ENCODE results near the gene CUBN. TPM values are rescaled to one million over a fixed set of nuclear protein-coding genes. Genes with fewer than 3 reads are reported as not detected.
"Not testable (repeated sequence)": the region's sequence is repeated elsewhere in the genome, so short reads cannot be mapped to it uniquely, and the experiment has no call there.

Gene CUBN
- total and polyA plus RNA-seq, 2 donors: 0.54 to 6.1 TPM

DNA sequence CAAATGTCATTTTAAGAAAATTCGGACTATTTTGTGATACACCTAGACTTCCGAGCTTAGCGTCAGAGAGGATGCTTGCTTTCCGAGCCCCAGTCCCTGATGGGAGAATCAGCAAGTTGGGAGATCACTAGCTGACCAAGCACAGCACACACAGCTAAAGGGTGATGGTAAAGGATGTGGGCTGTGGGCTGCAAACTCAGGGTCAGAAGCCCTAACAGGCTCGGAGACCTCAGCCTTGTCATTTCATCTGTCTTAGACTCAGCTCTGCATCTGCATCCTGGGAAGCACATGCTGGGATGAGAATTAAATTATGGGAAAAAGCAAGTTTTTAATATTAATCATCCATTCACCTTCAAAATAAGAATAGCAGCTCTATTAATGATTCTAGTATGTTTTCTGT is 3.3 kb downstream of the CUBN start:
- Histone ChIP-seq H3K4me1 (ENCODE audit: insufficient read depth) (no peaks in the 10 kb centered on the region), H3K4me3 (ENCODE audit: low read depth, low read length) (no peak overlapping the region), H3K36me3 (ENCODE audit: insufficient read depth) (no peaks in the 10 kb centered on the region), H3K27ac (ENCODE audit: low read depth) (no peak overlapping the region)
- 95% methylated on average over 5 of the region's 5 CpGs for WGBS
- no peak for DNase-seq (ENCODE audit: extremely low spot score)

DNA sequence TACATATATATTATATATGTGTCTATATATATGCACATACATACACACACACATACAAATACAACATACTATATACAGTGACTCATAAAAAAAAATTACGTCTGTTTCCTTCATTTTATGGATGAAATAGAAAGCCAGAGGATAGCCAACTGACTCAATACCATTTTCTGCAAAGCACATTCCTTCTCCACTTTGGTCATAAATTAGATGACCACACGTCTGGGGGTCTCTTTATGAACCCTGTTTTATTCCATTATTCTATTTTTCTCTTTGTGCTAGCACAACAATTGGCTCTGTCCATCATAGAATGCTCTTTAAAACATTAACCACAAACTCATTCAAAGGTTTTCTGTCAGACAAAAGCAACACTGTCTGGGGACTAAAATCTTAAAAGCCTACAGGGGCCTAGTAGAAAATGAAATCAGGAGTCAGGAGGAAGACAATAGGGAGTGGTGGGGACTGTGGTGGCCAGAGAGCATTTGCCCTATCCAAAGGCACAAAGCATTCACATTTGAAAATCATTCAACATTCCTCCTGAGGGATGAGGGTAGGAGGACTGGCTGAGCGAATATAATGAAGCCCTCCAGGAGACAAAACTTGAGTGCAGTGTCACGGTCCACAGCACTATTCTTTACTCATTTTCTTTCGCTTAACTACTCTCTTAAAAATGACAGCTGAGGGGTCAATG is 4.3 kb downstream of the CUBN start:
- Histone ChIP-seq H3K4me1 (ENCODE audit: insufficient read depth) (no peaks in the 10 kb centered on the region), H3K4me3 (ENCODE audit: low read depth, low read length) (no peak overlapping the region), H3K27ac (ENCODE audit: low read depth) (no peak overlapping the region), H3K36me3 (ENCODE audit: insufficient read depth) (no peaks in the 10 kb centered on the region)
- DNase-seq (ENCODE audit: extremely low spot score): no peak
- 77% methylated on average over 5 of the region's 5 CpGs for WGBS

DNA sequence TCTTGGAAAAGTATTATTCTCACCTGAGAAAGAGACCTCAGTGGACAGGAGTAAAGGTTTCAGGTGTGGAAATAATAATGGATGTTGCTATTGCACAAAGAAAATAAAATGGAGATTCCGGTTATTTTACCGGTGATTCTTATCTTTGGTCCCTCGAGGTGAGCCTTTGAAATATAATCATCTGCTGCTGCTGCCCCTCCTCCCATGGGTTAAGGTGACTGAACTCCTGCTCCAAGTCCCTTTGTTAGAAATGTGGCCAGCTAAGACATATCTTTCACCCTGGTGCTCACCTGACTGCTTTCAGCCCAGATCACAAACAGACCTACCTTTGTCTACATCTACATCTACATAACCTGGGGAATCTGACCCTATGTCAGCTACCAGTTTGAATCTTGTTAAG is 5.7 kb downstream of the CUBN start:
- 88% methylated on average over 3 of the region's 3 CpGs for WGBS
- Histone ChIP-seq H3K36me3 (ENCODE audit: insufficient read depth) (no peaks in the 10 kb centered on the region), H3K27ac (ENCODE audit: low read depth) (no peak overlapping the region), H3K4me1 (ENCODE audit: insufficient read depth) (no peaks in the 10 kb centered on the region), H3K4me3 (ENCODE audit: low read depth, low read length) (no peak overlapping the region)
- no peak for DNase-seq (ENCODE audit: extremely low spot score)

DNA sequence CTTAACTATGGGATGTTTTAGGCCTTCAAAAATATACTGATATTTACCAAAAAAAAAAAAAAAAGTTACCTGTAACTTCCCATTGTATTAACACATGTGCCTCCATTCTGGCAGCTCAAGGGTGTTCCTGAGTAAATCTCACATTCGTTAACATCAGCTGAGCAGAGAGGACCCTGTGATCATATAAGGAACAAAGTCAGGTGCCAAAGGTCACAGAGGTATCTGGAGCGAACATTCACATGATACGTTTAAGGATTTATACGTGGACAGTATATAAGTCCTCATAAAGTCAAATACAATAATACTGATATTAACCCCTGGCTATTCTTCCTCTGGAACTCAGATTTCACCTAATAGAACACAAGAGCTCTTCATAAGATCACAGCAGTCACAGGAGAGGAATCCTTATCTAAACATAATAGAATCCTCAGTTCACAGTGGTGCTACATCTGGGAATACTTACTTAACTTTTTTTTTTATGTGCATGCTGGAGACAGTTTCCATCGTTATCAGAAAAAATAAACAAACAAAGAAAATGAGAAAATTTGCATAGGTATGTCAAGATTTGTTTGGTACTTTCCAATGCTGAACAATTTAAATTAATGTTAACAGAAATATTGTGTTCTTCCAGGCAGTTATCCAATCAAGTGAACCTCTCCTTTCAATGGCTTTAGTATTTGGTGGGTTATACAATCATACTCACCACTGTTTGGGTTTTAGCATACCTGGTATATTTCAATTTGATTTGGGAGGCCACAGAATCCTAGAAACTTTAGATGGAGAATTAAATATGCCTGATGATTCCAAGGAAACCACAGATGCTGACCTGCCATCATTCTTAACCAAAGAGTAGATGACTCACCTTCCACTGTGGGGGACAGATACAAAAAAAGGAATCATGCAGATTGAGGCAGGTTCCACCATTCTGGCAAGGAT is 6.6 kb downstream of the CUBN start:
- WGBS: 53% methylated on average over 5 of the region's 5 CpGs
- no peaks in the 10 kb centered on the region for H3K4me1 ChIP-seq (ENCODE audit: insufficient read depth)
- no peak for DNase-seq (ENCODE audit: extremely low spot score)
- no peaks in the 10 kb centered on the region for H3K36me3 ChIP-seq (ENCODE audit: insufficient read depth)
- no peak overlapping the region for H3K4me3 ChIP-seq (ENCODE audit: low read depth, low read length)
- no peak overlapping the region for H3K27ac ChIP-seq (ENCODE audit: low read depth)

DNA sequence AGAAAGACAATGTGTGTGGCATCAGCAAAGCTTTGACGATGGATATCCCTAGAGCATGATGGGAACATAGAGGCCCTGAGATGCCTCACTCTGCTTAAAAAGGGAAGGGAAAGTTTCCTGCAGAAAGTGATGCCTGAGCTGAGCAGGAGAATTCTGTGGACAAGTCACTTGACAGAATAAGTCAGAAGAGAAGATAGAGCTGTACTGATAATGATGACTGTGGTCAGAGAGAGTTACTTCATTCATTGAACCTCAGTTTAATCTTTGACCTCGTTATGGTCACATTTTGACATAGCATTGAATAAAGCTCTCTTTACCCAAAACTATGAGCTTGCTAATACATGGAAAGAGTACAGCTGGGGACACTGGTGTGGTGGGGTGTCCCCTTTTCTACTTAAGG is 7.6 kb downstream of the CUBN start:
- Histone ChIP-seq H3K36me3 (ENCODE audit: insufficient read depth) (no peaks in the 10 kb centered on the region), H3K4me3 (ENCODE audit: low read depth, low read length) (no peak overlapping the region), H3K27ac (ENCODE audit: low read depth) (no peak overlapping the region), H3K4me1 (ENCODE audit: insufficient read depth) (no peaks in the 10 kb centered on the region)
- no peak for DNase-seq (ENCODE audit: extremely low spot score)
- WGBS: 86% methylated on average over 2 of the region's 2 CpGs

DNA sequence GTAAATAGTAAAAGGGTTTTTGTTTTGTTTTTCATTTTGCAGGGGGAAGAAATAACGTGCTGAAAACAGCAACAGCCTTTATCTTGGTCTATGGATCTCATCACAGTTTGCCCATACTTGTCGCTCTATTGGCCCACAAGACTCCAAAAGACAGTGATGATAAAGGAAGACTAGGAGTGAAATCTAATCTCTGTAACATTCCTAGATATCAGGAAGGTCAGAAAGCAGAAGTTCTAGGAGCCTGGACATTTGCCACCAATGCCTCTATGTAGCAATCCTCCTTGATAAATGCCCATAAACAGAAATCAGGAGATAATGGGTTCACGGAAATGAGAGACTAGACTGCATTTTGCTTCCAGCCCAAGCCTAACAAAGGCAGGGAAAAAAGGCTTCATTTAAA is 8.9 kb downstream of the CUBN start:
- Histone ChIP-seq H3K4me3 (ENCODE audit: low read depth, low read length) (no peak overlapping the region), H3K27ac (ENCODE audit: low read depth) (no peak overlapping the region), H3K36me3 (ENCODE audit: insufficient read depth) (no peaks in the 10 kb centered on the region), H3K4me1 (ENCODE audit: insufficient read depth) (no peaks in the 10 kb centered on the region)
- DNase-seq (ENCODE audit: extremely low spot score): no peak
- WGBS: 52% methylated on average over 3 of the region's 3 CpGs

DNA sequence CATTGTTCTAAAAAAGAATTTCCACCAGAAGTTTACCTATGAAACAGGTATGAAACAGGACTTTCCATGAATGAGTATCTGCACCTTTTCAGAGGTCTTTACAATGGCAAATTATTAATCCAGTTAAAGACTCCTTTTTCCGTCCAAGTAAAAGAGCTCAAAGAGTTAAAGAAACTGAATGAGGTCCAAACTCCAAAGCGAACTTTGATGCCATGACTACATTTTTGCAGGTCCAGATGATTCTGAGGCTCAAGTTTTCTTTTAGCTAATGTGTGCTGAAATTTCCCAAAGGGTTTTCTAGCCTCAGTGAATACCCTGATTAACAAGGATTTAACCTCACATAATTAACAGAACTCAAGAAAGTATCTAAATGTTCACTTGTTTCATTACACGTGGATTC is 9.8 kb downstream of the CUBN start:
- DNase-seq (ENCODE audit: extremely low spot score): no peak
- Histone ChIP-seq H3K4me3 (ENCODE audit: low read depth, low read length) (no peak overlapping the region), H3K27ac (ENCODE audit: low read depth) (no peak overlapping the region), H3K36me3 (ENCODE audit: insufficient read depth) (no peaks in the 10 kb centered on the region), H3K4me1 (ENCODE audit: insufficient read depth) (no peaks in the 10 kb centered on the region)
- 76% methylated on average over 3 of the region's 3 CpGs for WGBS

DNA sequence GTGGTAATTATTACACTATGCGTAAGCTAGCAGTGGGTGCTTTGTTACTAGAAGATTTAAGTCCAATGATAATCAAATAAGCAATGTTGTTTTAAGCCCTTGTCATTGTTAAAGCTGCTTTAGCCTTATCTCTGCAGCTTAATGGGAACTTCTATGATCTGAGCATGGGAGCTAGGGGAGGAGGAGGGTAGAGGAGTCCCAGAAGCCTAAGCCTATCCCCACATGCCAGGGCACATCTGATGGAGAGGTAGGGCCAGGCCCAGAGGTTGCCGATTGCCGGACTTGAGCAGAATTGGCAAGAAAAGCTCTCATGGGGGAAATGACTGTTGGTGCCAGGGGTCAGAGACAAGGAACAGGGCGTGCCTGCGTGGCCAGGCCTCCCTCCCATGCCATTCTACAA is 13.4 kb downstream of the CUBN start:
- WGBS: 84% methylated on average over 5 of the region's 5 CpGs
- no peak for DNase-seq (ENCODE audit: extremely low spot score)
- Histone ChIP-seq H3K27ac (ENCODE audit: low read depth) (no peak overlapping the region), H3K4me3 (ENCODE audit: low read depth, low read length) (no peak overlapping the region), H3K4me1 (ENCODE audit: insufficient read depth) (no peaks in the 10 kb centered on the region), H3K36me3 (ENCODE audit: insufficient read depth) (no peaks in the 10 kb centered on the region)

DNA sequence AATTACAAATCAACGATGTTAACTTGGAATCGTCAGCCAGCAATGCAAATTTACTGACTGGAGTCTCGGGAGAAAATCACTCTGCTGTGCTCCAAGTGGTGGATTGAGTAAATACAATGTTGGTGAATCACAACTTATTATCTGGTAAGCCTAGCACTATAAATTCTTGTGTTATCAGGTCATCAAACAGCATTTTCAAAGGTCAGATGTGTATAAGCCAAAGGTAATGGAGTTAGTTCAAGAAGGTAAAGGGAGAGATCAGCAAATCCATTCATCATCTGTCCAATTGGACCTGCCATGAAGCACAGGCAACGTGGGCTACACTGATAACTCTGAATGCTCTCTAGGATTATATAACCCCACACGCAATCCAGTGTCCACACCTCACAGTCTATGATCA is 13.9 kb downstream of the CUBN start:
- Histone ChIP-seq H3K36me3 (ENCODE audit: insufficient read depth) (no peaks in the 10 kb centered on the region), H3K4me3 (ENCODE audit: low read depth, low read length) (no peak overlapping the region), H3K27ac (ENCODE audit: low read depth) (no peak overlapping the region), H3K4me1 (ENCODE audit: insufficient read depth) (no peaks in the 10 kb centered on the region)
- no peak for DNase-seq (ENCODE audit: extremely low spot score)
- 63% methylated on average over 5 of the region's 5 CpGs for WGBS

DNA sequence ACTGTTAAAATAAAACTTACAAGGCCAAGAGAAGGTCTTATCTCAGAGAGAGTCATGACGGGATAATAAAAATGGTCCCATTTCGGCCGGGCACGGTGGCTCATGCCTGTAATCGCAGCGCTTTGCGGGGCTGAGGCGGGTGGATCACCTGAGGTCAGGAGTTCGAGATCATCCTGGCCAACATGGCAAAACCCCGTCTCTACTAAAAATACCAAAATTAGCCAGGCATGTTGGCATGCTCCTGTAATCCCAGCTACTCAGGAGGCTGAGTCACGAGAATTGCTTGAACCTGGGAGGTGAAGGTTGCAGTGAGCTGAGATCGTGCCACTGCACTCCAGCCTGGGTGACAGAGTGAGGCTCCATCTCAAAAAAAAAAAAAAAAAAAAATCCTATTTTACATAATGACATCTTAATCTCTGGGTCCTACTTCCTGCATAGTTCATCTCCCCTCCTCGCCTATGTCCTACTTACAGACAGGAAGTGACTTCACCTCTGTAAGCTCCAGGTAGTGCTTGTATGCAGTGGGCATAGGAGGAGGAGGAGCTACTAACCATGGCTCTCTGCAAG is 14.7 kb downstream of the CUBN start:
- not testable (repeated sequence) for H3K4me3 ChIP-seq (ENCODE audit: low read depth, low read length); DNase-seq (ENCODE audit: extremely low spot score); H3K4me1 ChIP-seq (ENCODE audit: insufficient read depth); H3K27ac ChIP-seq (ENCODE audit: low read depth); H3K36me3 ChIP-seq (ENCODE audit: insufficient read depth)
- WGBS: 81% methylated on average over 13 of the region's 13 CpGs

DNA sequence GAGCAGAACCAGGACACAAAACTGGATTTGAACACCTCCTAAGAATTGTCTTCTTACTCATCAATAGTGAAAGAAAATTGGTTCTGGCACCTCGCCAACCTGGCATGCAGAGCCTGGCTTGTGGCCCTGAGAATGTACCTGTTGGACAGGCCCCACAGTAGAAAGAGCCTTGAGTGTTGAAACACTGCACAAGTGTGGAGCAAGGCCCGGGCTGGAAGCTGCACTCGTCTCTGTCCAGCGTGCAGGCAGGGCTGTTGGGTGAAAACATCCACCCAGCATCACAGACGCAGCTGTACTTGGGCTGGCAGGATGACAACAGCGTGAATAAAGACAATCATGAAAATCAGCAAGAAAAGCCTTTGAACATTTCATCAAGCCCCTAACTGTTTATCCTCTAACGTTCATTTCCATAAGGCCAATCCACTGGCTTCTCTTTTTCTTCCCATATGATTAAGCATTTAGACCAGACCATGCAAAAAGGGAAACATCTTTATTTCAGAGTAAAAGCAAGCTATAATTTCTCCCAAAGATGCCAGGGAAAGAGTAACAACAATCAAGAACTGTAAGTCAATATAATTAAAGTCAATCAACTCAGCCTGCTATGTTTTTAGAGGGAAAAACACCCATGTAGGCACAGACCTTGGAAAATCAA is 15.6 kb downstream of the CUBN start:
- H3K4me3 ChIP-seq (ENCODE audit: low read depth, low read length): no peak overlapping the region
- no peaks in the 10 kb centered on the region for H3K4me1 ChIP-seq (ENCODE audit: insufficient read depth)
- no peaks in the 10 kb centered on the region for H3K36me3 ChIP-seq (ENCODE audit: insufficient read depth)
- WGBS: 35% methylated on average over 7 of the region's 7 CpGs
- no peak overlapping the region for H3K27ac ChIP-seq (ENCODE audit: low read depth)
- no peak for DNase-seq (ENCODE audit: extremely low spot score)

DNA sequence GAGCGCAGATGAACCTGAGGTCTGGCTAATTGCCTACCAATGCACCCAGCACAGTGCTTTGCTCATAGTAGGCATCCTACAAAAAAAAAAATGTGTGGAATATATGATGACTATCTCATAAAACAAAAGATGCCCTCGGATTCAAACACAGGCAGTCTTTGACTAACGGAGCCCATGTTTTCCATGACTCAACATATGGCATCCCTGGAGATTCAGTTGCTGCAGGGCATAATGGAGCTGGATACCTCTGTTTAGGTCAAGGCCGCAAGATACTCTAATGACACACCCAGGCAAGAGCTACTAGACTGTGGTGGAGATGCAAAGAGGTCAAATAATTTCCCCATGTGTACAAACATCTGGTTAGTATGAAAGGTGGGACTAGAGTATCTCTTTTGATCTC is 16.3 kb downstream of the CUBN start:
- H3K4me3 ChIP-seq (ENCODE audit: low read depth, low read length): no peak overlapping the region
- no peak for DNase-seq (ENCODE audit: extremely low spot score)
- H3K27ac ChIP-seq (ENCODE audit: low read depth): no peak overlapping the region
- WGBS: 92% methylated on average over 4 of the region's 4 CpGs
- no peaks in the 10 kb centered on the region for H3K4me1 ChIP-seq (ENCODE audit: insufficient read depth)
- no peaks in the 10 kb centered on the region for H3K36me3 ChIP-seq (ENCODE audit: insufficient read depth)

DNA sequence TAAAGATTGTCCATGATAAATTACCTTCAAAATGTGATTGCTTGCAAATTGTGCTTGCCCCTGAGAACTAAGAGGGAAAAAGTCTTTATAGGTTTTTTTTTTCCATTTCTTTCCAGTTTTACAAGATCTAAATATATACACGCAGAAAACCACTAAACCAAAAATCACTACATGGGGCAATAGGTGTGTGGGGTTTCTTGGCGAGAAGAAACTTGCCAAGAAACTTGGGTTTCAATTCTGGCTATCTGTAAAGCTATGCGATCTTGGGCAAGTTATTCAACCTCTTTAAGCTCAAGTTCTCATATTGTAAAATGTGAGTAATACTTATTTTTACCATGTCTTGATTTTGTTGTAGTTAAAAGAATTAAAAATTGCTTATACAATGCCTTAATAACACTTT is 17.0 kb downstream of the CUBN start:
- no peak overlapping the region for H3K27ac ChIP-seq (ENCODE audit: low read depth)
- H3K4me1 ChIP-seq (ENCODE audit: insufficient read depth): no peaks in the 10 kb centered on the region
- H3K36me3 ChIP-seq (ENCODE audit: insufficient read depth): no peaks in the 10 kb centered on the region
- 70% methylated on average over 3 of the region's 3 CpGs for WGBS
- no peak for DNase-seq (ENCODE audit: extremely low spot score)
- no peak overlapping the region for H3K4me3 ChIP-seq (ENCODE audit: low read depth, low read length)

Data from urinary bladder (tissue), 4 donors.